Measurements from ENCODE around the gene TTF1. TPM values are rescaled to one million over a fixed set of nuclear protein-coding genes. Genes with fewer than 3 reads are reported as not detected.

TTF1 gene
- total RNA-seq, 2 donors from 2014 or later: 14.9 to 17.3 TPM

GRCh38 chr9:132418726-132419363, 12.2 kb upstream of the TTF1 start:
- Histone ChIP-seq H3K4me1 (no peaks in the 10 kb centered on the region), H3K4me3 (no peak overlapping the region), H3K27me3 (no peaks in the 10 kb centered on the region), H3K27ac (no peak overlapping the region), H3K9me3 (no peaks in the 10 kb centered on the region), H3K36me3 (no peaks in the 10 kb centered on the region)
- DNase-seq (ENCODE audit: low spot score): no peak
- TF ChIP-seq CTCF (IDR thresholded peaks at IDR 0.05): no peak

GRCh38 chr9:132415181-132415580, 8.5 kb upstream of the TTF1 start:
- Histone ChIP-seq H3K9me3 (no peaks in the 10 kb centered on the region), H3K27ac (no peak overlapping the region), H3K4me1 (peaks cover 0 to 14% of the 10 kb centered on the region in 2 donors), H3K4me3 (no peak overlapping the region), H3K36me3 (no peaks in the 10 kb centered on the region), H3K27me3 (peaks cover 0 to 8% of the 10 kb centered on the region in 2 donors)
- TF ChIP-seq CTCF (IDR thresholded peaks at IDR 0.05): no peak
- DNase-seq (ENCODE audit: low spot score): no peak

DNA sequence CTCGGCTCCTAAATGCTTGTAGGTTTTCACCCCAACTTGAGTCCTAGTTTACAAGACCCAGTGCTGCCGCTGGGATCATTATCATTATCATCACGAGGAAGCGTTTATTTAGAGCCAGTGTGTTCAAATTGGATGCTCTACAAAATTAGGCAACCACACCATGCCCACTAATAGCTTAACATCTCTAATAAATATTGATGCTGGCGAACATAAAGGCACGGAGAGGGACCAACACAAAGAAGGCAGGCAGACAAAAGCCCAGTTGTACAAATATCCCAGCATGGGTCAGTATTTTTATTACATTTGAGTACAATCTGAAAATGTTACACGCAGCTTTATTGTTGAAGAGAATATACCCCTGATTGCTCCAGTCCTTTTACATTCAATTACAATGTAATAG, 8.1 kb upstream of the TTF1 start:
- H3K36me3 ChIP-seq: no peaks in the 10 kb centered on the region
- no peak for DNase-seq (ENCODE audit: low spot score)
- no peak overlapping the region for H3K4me3 ChIP-seq
- TF ChIP-seq CTCF (IDR thresholded peaks at IDR 0.05): no peak
- H3K4me1 ChIP-seq: peaks cover 0 to 19% of the 10 kb centered on the region in 2 donors
- H3K27me3 ChIP-seq: peaks cover 0 to 8% of the 10 kb centered on the region in 2 donors
- no peak overlapping the region for H3K27ac ChIP-seq
- no peaks in the 10 kb centered on the region for H3K9me3 ChIP-seq

DNA sequence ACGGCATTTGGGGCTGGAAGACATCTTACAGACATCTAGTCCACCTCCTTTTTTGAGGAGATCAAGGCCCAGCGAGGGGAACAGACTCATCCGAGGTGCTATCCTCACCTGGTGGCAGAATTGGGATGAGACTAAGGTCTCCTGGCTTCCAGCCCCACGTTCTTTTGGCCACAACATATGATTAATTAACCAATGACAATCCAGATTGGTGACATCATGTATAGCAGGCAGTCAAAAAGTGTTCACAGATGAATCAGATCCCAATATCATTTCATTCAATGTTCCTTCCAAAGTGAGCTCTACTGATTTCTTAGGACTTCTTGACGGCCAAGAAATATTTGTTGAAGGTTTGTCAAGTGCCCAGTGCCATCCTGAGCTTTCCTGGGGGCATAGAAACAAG, 7.3 kb upstream of the TTF1 start:
- no peak overlapping the region for H3K4me3 ChIP-seq
- no peaks in the 10 kb centered on the region for H3K36me3 ChIP-seq
- no peak for DNase-seq (ENCODE audit: low spot score)
- no peak overlapping the region for H3K27ac ChIP-seq
- no peak for TF ChIP-seq CTCF (IDR thresholded peaks at IDR 0.05)
- H3K4me1 ChIP-seq: peaks cover 0 to 27% of the 10 kb centered on the region in 2 donors
- H3K9me3 ChIP-seq: no peaks in the 10 kb centered on the region
- H3K27me3 ChIP-seq: peaks cover 0 to 8% of the 10 kb centered on the region in 2 donors

- no peak for DNase-seq (ENCODE audit: low spot score)
Measured at GRCh38 chr9:132412089-132412488, 5.4 kb upstream of the TTF1 start.

More at GRCh38 chr9:132412089-132412488, 5.4 kb upstream of the TTF1 start:
- no peak overlapping the region for H3K4me3 ChIP-seq
- peaks cover 0 to 8% of the 10 kb centered on the region in 2 donors for H3K27me3 ChIP-seq
- H3K36me3 ChIP-seq: no peaks in the 10 kb centered on the region
- no peak overlapping the region for H3K27ac ChIP-seq
- no peaks in the 10 kb centered on the region for H3K9me3 ChIP-seq
- peak in 1 of 2 donors; percentile 60 for TF ChIP-seq CTCF (IDR thresholded peaks at IDR 0.05)
- H3K4me1 ChIP-seq: peaks cover 0 to 39% of the 10 kb centered on the region in 2 donors

Measured in right atrium auricular region (tissue), 2 donors.